GM21367 (cell line): ENCODE data around the gene KCNIP3.

ENCODE experiments used
- ATAC-seq: cut with Tn5 transposase; IDR thresholded peaks from one replicate; pipeline ENCODE4 v1.9.1; 2021; ENCODE audit not compliant: unreplicated experiment

KCNIP3 gene

GRCh38 chr2:95294579-95295250, 2.4 kb upstream of the KCNIP3 start:
- no peak for ATAC-seq

- no peak for ATAC-seq
Observed at GRCh38 chr2:95295376-95295775, 1.8 kb upstream of the KCNIP3 start.

GRCh38 chr2:95296011-95296410, 1.1 kb upstream of the KCNIP3 start:
- ATAC-seq = no peak

- no peak for ATAC-seq
Observed at GRCh38 chr2:95297639-95298395, 670 bp downstream of the KCNIP3 start.

- ATAC-seq = no peak
Observed at GRCh38 chr2:95298486-95299111, 1.5 kb downstream of the KCNIP3 start.

GRCh38 chr2:95299961-95300360, 2.8 kb downstream of the KCNIP3 start:
- no peak for ATAC-seq

GRCh38 chr2:95300450-95300849, 3.3 kb downstream of the KCNIP3 start:
- no peak for ATAC-seq

GRCh38 chr2:95301186-95301585, 4.0 kb downstream of the KCNIP3 start:
- ATAC-seq = no peak

- no peak for ATAC-seq
Observed at GRCh38 chr2:95301876-95302641, 4.9 kb downstream of the KCNIP3 start.

- ATAC-seq = no peak
Observed at GRCh38 chr2:95303191-95303919, 6.2 kb downstream of the KCNIP3 start.

GRCh38 chr2:95305380-95306061, 8.4 kb downstream of the KCNIP3 start:
- ATAC-seq = no peak

GRCh38 chr2:95306336-95306895, 9.3 kb downstream of the KCNIP3 start:
- ATAC-seq = no peak

GRCh38 chr2:95307036-95307435, 9.9 kb downstream of the KCNIP3 start:
- ATAC-seq = no peak

GRCh38 chr2:95307878-95308277, 10.7 kb downstream of the KCNIP3 start:
- ATAC-seq = no peak

- ATAC-seq = no peak
Observed at GRCh38 chr2:95308426-95308990, 11.4 kb downstream of the KCNIP3 start.

- ATAC-seq = no peak
Observed at GRCh38 chr2:95309599-95309998, 12.5 kb downstream of the KCNIP3 start.

- no peak for ATAC-seq
Observed at GRCh38 chr2:95310216-95310615, 13.1 kb downstream of the KCNIP3 start.

- no peak for ATAC-seq
Observed at GRCh38 chr2:95310651-95311050, 13.5 kb downstream of the KCNIP3 start.

- ATAC-seq = no peak
Observed at GRCh38 chr2:95311815-95312542, 14.8 kb downstream of the KCNIP3 start.
